H1 (cell line): ENCODE data around the gene GMPPA. TPM values are rescaled to one million over a fixed set of nuclear protein-coding genes. Genes with fewer than 3 reads are reported as not detected.

Source experiments
- CTCF ChIA-PET: fragments of 300-600 bp; sonication (Branson Sonifier 250); formaldehyde crosslinking; loops from one replicate; lab custom pipeline; 2021; ENCODE audit not compliant: partially characterized antibody; lab: Charles Lee
- POLR2A ChIA-PET: fragments of 300-600 bp; sonication (Branson Sonifier 250); formaldehyde crosslinking; loops from one replicate; lab custom pipeline; 2021; ENCODE audit warnings: inconsistent platforms; ENCODE audit not compliant: partially characterized antibody; lab: Charles Lee
- DNase-seq, 2 experiments: peaks; one replicate each; pipeline versions ENCODE4 v3.0.0 to v3.0.0-alpha.2; 2010 to 2022; ENCODE audit warnings: low spot score in 2 of 2, low read depth in 1 of 2, mixed read lengths in 1 of 2
- FAIRE-seq: peaks from 2 replicates; lab custom pipeline; 2011; peaks lifted over from hg19 to GRCh38; lab: Jason Lieb, UNC
- H2AFZ ChIP-seq: 2 replicates; pipeline ENCODE4 v1.8.1; 2012; ENCODE audit warnings: low read length, inconsistent platforms
- H2AK5ac ChIP-seq: 2 replicates; pipeline ENCODE4 v1.6.1; 2013; ENCODE audit warnings: low read depth, low read length
- H2BK120ac ChIP-seq: replicated peaks from 2 replicates; pipeline ENCODE3; 2013; ENCODE audit warnings: low read depth, low read length, inconsistent platforms
- H2BK12ac ChIP-seq: 2 replicates; pipeline ENCODE4 v1.6.1; 2013; ENCODE audit warnings: low read depth, low read length
- H2BK15ac ChIP-seq: 2 replicates; pipeline ENCODE4 v1.6.1; 2013; ENCODE audit warnings: low read length
- H2BK20ac ChIP-seq: 2 replicates; pipeline ENCODE4 v1.6.1; 2013; ENCODE audit warnings: low read length
- H2BK5ac ChIP-seq: 2 replicates; pipeline ENCODE4 v1.6.1; 2013; ENCODE audit warnings: low read depth, low read length
- H3K14ac ChIP-seq: 2 replicates; pipeline ENCODE4 v1.6.1; 2013; ENCODE audit warnings: inconsistent platforms; ENCODE audit not compliant: insufficient read length
- H3K18ac ChIP-seq: 2 replicates; pipeline ENCODE4 v1.6.1; 2013; ENCODE audit warnings: low read length; ENCODE audit errors: extremely low read depth
- H3K23ac ChIP-seq: 2 replicates; pipeline ENCODE4 v1.6.1; 2013; ENCODE audit warnings: inconsistent platforms; ENCODE audit not compliant: insufficient read length
- H3K23me2 ChIP-seq: 2 replicates; pipeline ENCODE4 v1.6.1; 2013; ENCODE audit warnings: low read depth, low read length
- H3K27ac ChIP-seq: 2 replicates; pipeline ENCODE4 v1.6.1; 2011; ENCODE audit warnings: low read depth, low read length, inconsistent platforms
- H3K27me3 ChIP-seq, 4 experiments: replicated peaks in 1 of 4; 1 replicate in 1 of 4; 2 replicates in 3 of 4; pipeline versions ENCODE4 v1.6.1 to v1.8.1; 2011 to 2013; ENCODE audit warnings: low read length in 3 of 4, mild to moderate bottlenecking in 3 of 4, inconsistent platforms in 2 of 4, mixed read lengths in 2 of 4, moderate library complexity in 1 of 4; ENCODE audit not compliant: control insufficient read depth in 3 of 4, insufficient read depth in 3 of 4; ENCODE audit errors: extremely low read depth in 1 of 4
- H3K36me3 ChIP-seq, 4 experiments: 2 replicates each; pipeline versions ENCODE4 v1.6.1 to v1.8.1; 2011 to 2013; ENCODE audit warnings: mild to moderate bottlenecking in 4 of 4, low read length in 3 of 4, moderate library complexity in 2 of 4, control low read depth in 1 of 4, inconsistent platforms in 1 of 4; ENCODE audit not compliant: insufficient read depth in 4 of 4, control insufficient read depth in 2 of 4
- H3K4ac ChIP-seq: replicated peaks from 2 replicates; pipeline ENCODE3; 2013; ENCODE audit warnings: low read length, low read depth, mixed read lengths, inconsistent platforms; ENCODE audit not compliant: insufficient read length
- H3K4me1 ChIP-seq, 4 experiments: replicated peaks in 1 of 4; 1 replicate in 1 of 4; 2 replicates in 3 of 4; pipeline versions ENCODE4 v1.6.1 to v1.8.1; 2011 to 2013; ENCODE audit warnings: low read length in 3 of 4, inconsistent platforms in 2 of 4, mixed read lengths in 1 of 4; ENCODE audit not compliant: insufficient read depth in 4 of 4, control insufficient read depth in 3 of 4
- H3K4me2 ChIP-seq, 2 experiments: 2 replicates each; pipeline versions ENCODE4 v1.6.1 to v1.8.1; 2011 to 2013; ENCODE audit warnings: low read depth in 2 of 2, low read length in 2 of 2, control low read depth in 1 of 2, inconsistent platforms in 1 of 2, mild to moderate bottlenecking in 1 of 2; ENCODE audit not compliant: insufficient read depth in 1 of 2
- H3K4me3 ChIP-seq, 4 experiments: fragments of 200-600, 300-600 bp in 1 of 4; sonication (generic), shearing (Covaris generic), sonication (Bioruptor Twin) in 1 of 4; 2 replicates each; pipeline versions ENCODE4 v1.5.1 to v1.8.1; 2011 to 2016; ENCODE audit warnings: low read length in 4 of 4, low read depth in 3 of 4, control low read depth in 2 of 4, inconsistent platforms in 2 of 4, mild to moderate bottlenecking in 2 of 4, mixed read lengths in 1 of 4, moderate library complexity in 1 of 4; ENCODE audit not compliant: insufficient read depth in 2 of 4; ENCODE audit errors: extremely low read depth in 1 of 4
- H3K56ac ChIP-seq: replicated peaks from 2 replicates; pipeline ENCODE3; 2013; ENCODE audit warnings: low read depth, mild to moderate bottlenecking, mixed read lengths, low read length, inconsistent platforms; ENCODE audit not compliant: insufficient read length
- H3K79me1 ChIP-seq: 2 replicates; pipeline ENCODE4 v1.6.1; 2013; ENCODE audit warnings: low read depth, low read length, control low read depth
- H3K79me2 ChIP-seq, 2 experiments: 2 replicates each; pipeline versions ENCODE4 v1.6.1 to v1.8.1; 2012 to 2013; ENCODE audit warnings: low read length in 2 of 2, mild to moderate bottlenecking in 2 of 2, inconsistent platforms in 1 of 2; ENCODE audit not compliant: insufficient read depth in 2 of 2, control insufficient read depth in 1 of 2
- H3K9ac ChIP-seq, 4 experiments: replicated peaks in 1 of 4; 1 replicate in 1 of 4; 2 replicates in 3 of 4; pipeline versions ENCODE4 v1.6.1 to v1.8.1; 2011 to 2013; ENCODE audit warnings: low read depth in 3 of 4, low read length in 3 of 4, control low read depth in 2 of 4, mild to moderate bottlenecking in 2 of 4, moderate library complexity in 2 of 4, inconsistent platforms in 1 of 4; ENCODE audit errors: extremely low read depth in 1 of 4
- H3K9me3 ChIP-seq, 2 experiments: 2 replicates each; pipeline versions ENCODE4 v1.6.1 to v1.8.1; 2012 to 2013; ENCODE audit warnings: mild to moderate bottlenecking in 2 of 2, moderate library complexity in 2 of 2, control low read depth in 1 of 2, inconsistent platforms in 1 of 2, low read depth in 1 of 2, low read length in 1 of 2, mixed read lengths in 1 of 2; ENCODE audit not compliant: insufficient read depth in 2 of 2
- H4K20me1 ChIP-seq, 2 experiments: replicated peaks in 1 of 2; 2 replicates each; pipeline versions ENCODE3 to v1.8.1; 2011 to 2013; ENCODE audit warnings: inconsistent platforms in 2 of 2, low read length in 2 of 2, mild to moderate bottlenecking in 1 of 2; ENCODE audit not compliant: insufficient read depth in 2 of 2, control insufficient read depth in 1 of 2
- H4K5ac ChIP-seq: 2 replicates; pipeline ENCODE4 v1.6.1; 2013; ENCODE audit warnings: low read length, low read depth, mixed read lengths, inconsistent platforms; ENCODE audit not compliant: insufficient read length
- H4K8ac ChIP-seq: 2 replicates; pipeline ENCODE4 v1.8.0; 2013; ENCODE audit warnings: mild to moderate bottlenecking, moderate library complexity, low read length, inconsistent platforms; ENCODE audit not compliant: insufficient read depth; ENCODE audit errors: extremely low read depth
- H4K91ac ChIP-seq: replicated peaks from 2 replicates; pipeline ENCODE3; 2013; ENCODE audit warnings: low read length, mixed read lengths, inconsistent platforms; ENCODE audit not compliant: insufficient read length
- ASH2L ChIP-seq: fragments of 200-600, 300-600 bp; sonication (generic); IDR thresholded peaks from one replicate; pipeline ENCODE4 v1.7.1; 2017; ENCODE audit warnings: low read length
- BCL11A ChIP-seq, 2 experiments: IDR thresholded peaks; one replicate each; pipeline ENCODE4 v1.6.1; 2011; ENCODE audit warnings: low read depth in 2 of 2, low read length in 2 of 2, mild to moderate bottlenecking in 2 of 2
- BRCA1 ChIP-seq: IDR thresholded peaks from 2 replicates; pipeline ENCODE4 v1.6.1; 2012; ENCODE audit warnings: low read depth, low read length, improper control_type of control experiment
- EGR1 ChIP-seq: IDR thresholded peaks from 2 replicates; pipeline ENCODE4 v1.6.1; 2011; ENCODE audit warnings: low read depth, low read length, borderline replicate concordance
- EP300 ChIP-seq, 2 experiments: IDR thresholded peaks; 1 replicate in 1 of 2; 2 replicates in 1 of 2; pipeline ENCODE4 v1.6.1; 2011 to 2012; ENCODE audit warnings: low read depth in 2 of 2, low read length in 2 of 2, mild to moderate bottlenecking in 2 of 2, borderline replicate concordance in 1 of 2, inconsistent platforms in 1 of 2, moderate library complexity in 1 of 2
- GABPA ChIP-seq: IDR thresholded peaks from 2 replicates; pipeline ENCODE4 v1.6.1; 2011; ENCODE audit warnings: mild to moderate bottlenecking, low read length, moderate library complexity, borderline replicate concordance; ENCODE audit not compliant: insufficient read depth
- MAX ChIP-seq: IDR thresholded peaks from 2 replicates; pipeline ENCODE4 v1.6.1; 2012; ENCODE audit warnings: inconsistent platforms
- PHF8 ChIP-seq: fragments of 200-600 bp; sonication (generic); conservative IDR thresholded peaks from 2 replicates; pipeline ENCODE4 v1.7.1; 2012; ENCODE audit warnings: low read depth, mild to moderate bottlenecking, inconsistent platforms, low read length, moderate library complexity
- POLR2AphosphoS5 ChIP-seq: IDR thresholded peaks from 2 replicates; pipeline ENCODE4 v1.6.1; 2011; ENCODE audit warnings: low read depth, low read length
- RNF2 ChIP-seq: fragments of 200-900, 300-1000 bp; sonication (generic); IDR thresholded peaks from 2 replicates; pipeline ENCODE4 v1.7.1; 2016; ENCODE audit warnings: borderline replicate concordance, low read depth, mild to moderate bottlenecking, antibody characterized with exemption, low read length; ENCODE audit not compliant: poor library complexity, severe bottlenecking; ENCODE audit errors: missing control alignments
- TCF12 ChIP-seq: IDR thresholded peaks from 2 replicates; pipeline ENCODE4 v1.6.1; 2011; ENCODE audit warnings: low read depth, mild to moderate bottlenecking, low read length
- WGBS, 2 experiments: shearing (Covaris generic) in 1 of 2; methylation state at CpG; one replicate each; pipeline versions ENCODE4 v1.1.6 to v1.1.7; 2013 to 2015; ENCODE audit warnings: low lambda C conversion rate in 2 of 2, mixed read lengths in 2 of 2, inconsistent platforms in 1 of 2, low coverage in 1 of 2, missing lambda C conversion rate in 1 of 2; ENCODE audit not compliant: insufficient replicate concordance in 2 of 2, insufficient coverage in 1 of 2, insufficient read length in 1 of 2; ENCODE audit errors: extremely low coverage in 1 of 2, missing lambda C conversion rate in 1 of 2; 5-methylcytosine and 5-hydroxymethylcytosine counted together
- polyA plus RNA-seq, 7 experiments: library from polyadenylated mRNA; depleted of rRNA in 3 of 7; stranded (reverse) in 5 of 7; unstranded in 2 of 7; fragments of >200 nt in 5 of 7; fragments of 200-250 nt in 2 of 7; gene quantifications; 1 replicate in 5 of 7; 2 replicates in 1 of 7; 4 replicates in 1 of 7; pipeline versions ENCODE4 v1.2.1 to v1.2.3, GENCODE V29; 2011 to 2013; ENCODE audit warnings: missing spikeins in 2 of 7, mixed read lengths in 2 of 7
- total RNA-seq: library from RNA; stranded (reverse); fragmentation: NEBNext Ultra II Directional; extraction: Animal tissue kit (Norgen Biotek cat#: 25700); gene quantifications from 2 replicates; pipeline ENCODE4 v1.2.1, GENCODE V29; 2021

The GMPPA gene
- total and polyA plus RNA-seq, 2 of the 8 experiments (the other 6 are each of a cell fraction or from before 2014, with no cell fraction given): 34.3 to 98.8 TPM

- Histone ChIP-seq H2AK5ac (no peak overlapping the region), H3K56ac (no peak overlapping the region), H2BK120ac (no peak overlapping the region), H3K23ac (no peak overlapping the region), H3K4ac (no peak overlapping the region), H3K9me3 (no peaks in the 10 kb centered on the region), H2BK20ac (no peak overlapping the region), H3K18ac (no peak overlapping the region), H3K4me1 (peaks cover 0 to 8% (median 3%) of the 10 kb centered on the region in 4 experiments; a peak in 4 of 7 replicates), H3K9ac (no peak overlapping the region), H4K8ac (peak overlapping the region; percentile 83), H4K20me1 (no peaks in the 10 kb centered on the region), H3K23me2 (peaks cover 3% of the 10 kb centered on the region; the same call in 1 of the 2 replicates), H2BK5ac (no peak overlapping the region), H3K14ac (no peak overlapping the region), H2BK12ac (no peak overlapping the region), H3K79me1 (no peaks in the 10 kb centered on the region), H3K4me2 (no peak overlapping the region), H3K4me3 (no peak overlapping the region), H3K27me3 (peaks cover 0 to 24% (median 10%) of the 10 kb centered on the region in 4 experiments; a peak in 6 of 7 replicates), H4K5ac (no peak overlapping the region), H2AFZ (no peak overlapping the region), H4K91ac (no peak overlapping the region), H3K36me3 (no peaks in the 10 kb centered on the region), H2BK15ac (no peak overlapping the region; the same call in 1 of the 2 replicates), H3K79me2 (no peaks in the 10 kb centered on the region), H3K27ac (no peak overlapping the region)
- DNase-seq: no peak
- 82% methylated on average over 19 of the region's 20 CpGs; no CpG with 5 or more reads in 1 of the 2 experiments for WGBS, 2 experiments
- POLR2A ChIA-PET: interaction anchor here (0.6 to 2.5 kb wide), 6 partner anchors 10 to 1124 kb away, joined by 3 to 16 read pairs (median 4); a partner anchor contains a TSS
- no peak for FAIRE-seq
- CTCF ChIA-PET: interaction anchor here (0.7 to 113.1 kb wide), 12 partner anchors 2 to 143 kb away, joined by 3 to 7248 read pairs (median 6); partner anchors contain the start of genes ASIC4, DES, GMPPA and SPEG
- TF ChIP-seq EP300 (IDR thresholded peaks at IDR 0.05; ENCODE audit: borderline replicate concordance in 1 of 2, low read depth in 2 of 2, low read length in 2 of 2): no peak
- TF ChIP-seq RNF2: no peak
- TF ChIP-seq PHF8: no peak
- TF ChIP-seq POLR2AphosphoS5: no peak
- no peak for TF ChIP-seq TCF12
- no peak for TF ChIP-seq EGR1
- TF ChIP-seq MAX: no peak
- TF ChIP-seq BRCA1: no peak
- no peak for TF ChIP-seq ASH2L
- no peak for TF ChIP-seq BCL11A (IDR thresholded peaks at IDR 0.05; ENCODE audit: low read depth in 2 of 2, low read length in 2 of 2)
- no peak for TF ChIP-seq GABPA
Measured at GRCh38 chr2:219531639-219532377, 33.1 kb downstream of the GMPPA start.
